Fibroblast of lung (primary cell): ENCODE results near the gene COL8A2. TPM values are rescaled to one million over a fixed set of nuclear protein-coding genes. Genes with fewer than 3 reads are reported as not detected.
"Not testable (repeated sequence)": the region's sequence is repeated elsewhere in the genome, so short reads cannot be mapped to it uniquely, and the experiment has no call there.

Source experiments
- DNase-seq, 2 donors: peaks; one replicate each; pipeline versions ENCODE4 v3.0.0 to v3.0.0-alpha.2; 2010; ENCODE audit warnings: low read depth in 2 of 2
- H2AFZ ChIP-seq: 2 replicates; pipeline ENCODE4 v1.5.1; 2012; ENCODE audit warnings: low read length, control low read depth, inconsistent platforms
- H3K27ac ChIP-seq: 2 replicates; pipeline ENCODE4 v1.5.1; 2011; ENCODE audit warnings: low read length, control low read depth; ENCODE audit not compliant: insufficient read depth
- H3K27me3 ChIP-seq: 2 replicates; pipeline ENCODE4 v1.5.1; 2011; ENCODE audit warnings: mild to moderate bottlenecking, low read length; ENCODE audit not compliant: control insufficient read depth, insufficient read depth
- H3K36me3 ChIP-seq: 2 replicates; pipeline ENCODE4 v1.5.1; 2011; ENCODE audit warnings: low read length; ENCODE audit not compliant: control insufficient read depth, insufficient read depth
- H3K4me1 ChIP-seq: 2 replicates; pipeline ENCODE4 v1.5.1; 2011; ENCODE audit warnings: low read length; ENCODE audit not compliant: control insufficient read depth, insufficient read depth; ENCODE audit errors: extremely low read depth
- H3K4me2 ChIP-seq: 2 replicates; pipeline ENCODE4 v1.5.1; 2011; ENCODE audit warnings: low read length, control low read depth; ENCODE audit not compliant: insufficient read depth; ENCODE audit errors: extremely low read depth
- H3K4me3 ChIP-seq, 4 experiments: fragments of 200-600 bp in 1 of 4; sonication (generic) in 1 of 4; replicated peaks in 1 of 4; 2 replicates each; pipeline ENCODE4 v1.5.1; 2011 to 2016; ENCODE audit warnings: low read length in 4 of 4, low read depth in 3 of 4, mild to moderate bottlenecking in 3 of 4, control low read depth in 2 of 4, inconsistent platforms in 1 of 4, mixed read lengths in 1 of 4; ENCODE audit not compliant: insufficient read depth in 1 of 4; ENCODE audit errors: control extremely low read depth in 1 of 4
- H3K79me2 ChIP-seq: 2 replicates; pipeline ENCODE4 v1.5.1; 2012; ENCODE audit warnings: mild to moderate bottlenecking, low read length, inconsistent platforms; ENCODE audit not compliant: control insufficient read depth, insufficient read depth
- H3K9ac ChIP-seq: 2 replicates; pipeline ENCODE4 v1.5.1; 2011; ENCODE audit warnings: mild to moderate bottlenecking, low read length, control low read depth; ENCODE audit not compliant: insufficient read depth
- H3K9me3 ChIP-seq: 2 replicates; pipeline ENCODE4 v1.5.1; 2012; ENCODE audit warnings: low read depth, low read length; ENCODE audit not compliant: control insufficient read depth, insufficient read depth
- H4K20me1 ChIP-seq: 2 replicates; pipeline ENCODE4 v1.5.1; 2011; ENCODE audit warnings: low read length; ENCODE audit not compliant: control insufficient read depth, insufficient read depth; ENCODE audit errors: extremely low read depth
- EZH2 ChIP-seq: IDR thresholded peaks from 2 replicates; pipeline ENCODE4 v1.5.1; 2012; ENCODE audit warnings: low read length, control low read depth, mild to moderate bottlenecking; ENCODE audit errors: missing control alignments
- polyA plus RNA-seq, 2 donors: library from polyadenylated mRNA; depleted of rRNA in 1 of 2; stranded (reverse) in 1 of 2; unstranded in 1 of 2; fragments of >200 nt; gene quantifications; 2 replicates each; pipeline ENCODE4 v1.2.1, GENCODE V29; 2011 to 2012; ENCODE audit warnings: missing spikeins in 1 of 2
- total RNA-seq: library from RNA; depleted of rRNA; stranded (reverse); fragments of >200 nt; gene quantifications from 2 replicates; pipeline ENCODE4 v1.2.1, GENCODE V29; 2014
- TF ChIP-seq, protein P1 (sequence below), 2 donors: IDR thresholded peaks in 1 of 2; conservative IDR thresholded peaks in 1 of 2; 1 replicate in 1 of 2; 2 replicates in 1 of 2; pipeline ENCODE4 v1.5.1; 2011 to 2012; ENCODE audit warnings: low read length in 2 of 2, control low read depth in 1 of 2, inconsistent platforms in 1 of 2, low read depth in 1 of 2, mild to moderate bottlenecking in 1 of 2

The COL8A2 gene
- total and polyA plus RNA-seq, 2 donors (not counting 1 experiment from before 2014, with no cell fraction given), result 2.9 to 31.0 TPM

DNA sequence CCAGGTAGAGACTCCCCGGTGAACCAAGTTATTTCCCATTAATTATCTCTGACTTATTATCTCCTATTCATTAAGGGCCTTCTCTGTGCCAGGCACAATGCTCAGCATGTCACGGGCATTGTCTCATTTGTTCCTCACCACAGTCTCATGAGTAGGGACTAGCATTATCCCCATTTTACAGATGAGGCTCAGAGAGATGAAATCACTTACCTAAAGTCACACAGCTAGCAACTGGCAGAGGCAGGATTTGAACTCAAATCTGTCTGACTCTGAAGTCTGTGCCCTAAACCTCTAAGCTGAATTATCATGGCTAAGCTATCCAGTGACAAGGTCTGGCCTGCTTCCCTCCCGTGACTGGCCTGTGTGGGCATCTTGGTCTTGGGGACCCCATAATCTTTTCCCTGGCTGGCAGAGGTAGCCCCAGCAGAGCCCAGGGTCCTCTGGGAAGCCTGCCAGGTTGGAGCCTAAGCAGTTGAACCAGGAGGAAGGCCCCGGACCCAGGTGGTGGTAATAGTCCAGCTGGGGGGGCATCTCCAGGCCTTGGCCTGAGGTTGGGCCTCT lies 35.4 kb upstream of the COL8A2 start:
- Histone ChIP-seq H3K27me3 (no peaks in the 10 kb centered on the region), H3K36me3 (peaks cover 14% of the 10 kb centered on the region), H3K4me1 (peaks cover 17% of the 10 kb centered on the region), H3K9ac (peak overlapping the region; percentile 69), H3K4me2 (peak overlapping the region; percentile 94), H3K27ac (peak overlapping the region; percentile 87), H2AFZ (no peak overlapping the region), H3K79me2 (peaks cover 94% of the 10 kb centered on the region), H3K4me3 (peak overlapping the region; percentile 58 to 69 (median 60)), H4K20me1 (peaks cover 2% of the 10 kb centered on the region), H3K9me3 (no peaks in the 10 kb centered on the region)
- DNase-seq, result no peak
- no peak for TF ChIP-seq EZH2
- TF ChIP-seq, protein P1, sequence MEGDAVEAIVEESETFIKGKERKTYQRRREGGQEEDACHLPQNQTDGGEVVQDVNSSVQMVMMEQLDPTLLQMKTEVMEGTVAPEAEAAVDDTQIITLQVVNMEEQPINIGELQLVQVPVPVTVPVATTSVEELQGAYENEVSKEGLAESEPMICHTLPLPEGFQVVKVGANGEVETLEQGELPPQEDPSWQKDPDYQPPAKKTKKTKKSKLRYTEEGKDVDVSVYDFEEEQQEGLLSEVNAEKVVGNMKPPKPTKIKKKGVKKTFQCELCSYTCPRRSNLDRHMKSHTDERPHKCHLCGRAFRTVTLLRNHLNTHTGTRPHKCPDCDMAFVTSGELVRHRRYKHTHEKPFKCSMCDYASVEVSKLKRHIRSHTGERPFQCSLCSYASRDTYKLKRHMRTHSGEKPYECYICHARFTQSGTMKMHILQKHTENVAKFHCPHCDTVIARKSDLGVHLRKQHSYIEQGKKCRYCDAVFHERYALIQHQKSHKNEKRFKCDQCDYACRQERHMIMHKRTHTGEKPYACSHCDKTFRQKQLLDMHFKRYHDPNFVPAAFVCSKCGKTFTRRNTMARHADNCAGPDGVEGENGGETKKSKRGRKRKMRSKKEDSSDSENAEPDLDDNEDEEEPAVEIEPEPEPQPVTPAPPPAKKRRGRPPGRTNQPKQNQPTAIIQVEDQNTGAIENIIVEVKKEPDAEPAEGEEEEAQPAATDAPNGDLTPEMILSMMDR (conservative IDR thresholded peaks at IDR 0.05 in 1 of 2, IDR thresholded peaks at IDR 0.05 in 1 of 2; ENCODE audit: low read depth in 1 of 2, low read length in 2 of 2), result no peak

DNA sequence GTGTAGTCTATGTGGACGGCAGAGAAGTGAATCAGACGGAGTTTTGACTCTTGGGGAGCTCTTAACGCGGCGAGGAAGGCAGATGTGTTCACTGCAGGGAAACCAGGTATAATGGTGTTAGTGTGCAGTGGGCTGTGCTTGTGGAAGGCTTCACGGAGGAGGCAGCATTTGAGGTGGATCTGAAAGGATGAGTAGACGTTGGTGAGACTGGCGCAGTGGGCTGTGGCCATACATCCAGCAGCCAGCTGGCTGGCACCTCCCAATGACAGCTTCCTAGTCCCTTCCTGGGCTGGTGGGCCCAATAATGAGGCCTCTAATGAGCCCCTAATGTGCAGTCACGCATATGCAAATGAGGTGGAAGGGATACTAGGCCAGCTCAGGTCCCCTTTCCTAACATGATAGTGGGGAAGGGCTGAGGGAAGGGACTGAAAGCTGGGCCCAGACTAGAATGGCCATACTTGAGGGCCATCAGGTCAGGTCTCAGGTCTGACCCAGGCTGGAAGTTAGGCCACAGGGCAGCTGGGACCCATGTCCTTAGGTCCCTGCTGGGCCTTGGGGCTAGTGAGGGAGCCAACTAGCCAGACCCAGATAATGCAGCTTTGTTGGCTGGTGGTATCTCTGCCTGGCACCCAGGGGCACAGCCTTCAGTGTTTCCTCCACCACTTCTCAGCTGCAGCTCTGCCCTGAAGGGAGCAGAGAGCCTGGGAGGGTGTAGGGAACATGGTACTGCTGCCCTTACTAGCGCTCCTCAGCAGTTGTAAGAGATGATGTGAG lies 34.8 kb upstream of the COL8A2 start:
- no peaks in the 10 kb centered on the region for H3K9me3 ChIP-seq
- H3K36me3 ChIP-seq, result peaks cover 14% of the 10 kb centered on the region
- no peak overlapping the region for H3K9ac ChIP-seq
- H3K4me3 ChIP-seq, result peak overlapping the region in 2 of 4 experiments; percentile 61 to 69
- peak overlapping the region; percentile 94 for H3K4me2 ChIP-seq
- peak overlapping the region; percentile 87 for H3K27ac ChIP-seq
- H3K79me2 ChIP-seq, result peaks cover 88% of the 10 kb centered on the region
- DNase-seq, result no peak
- H3K4me1 ChIP-seq, result peaks cover 20% of the 10 kb centered on the region
- TF ChIP-seq, protein P1 (conservative IDR thresholded peaks at IDR 0.05 in 1 of 2, IDR thresholded peaks at IDR 0.05 in 1 of 2; ENCODE audit: low read depth in 1 of 2, low read length in 2 of 2), result no peak
- TF ChIP-seq EZH2, result no peak
- H3K27me3 ChIP-seq, result no peaks in the 10 kb centered on the region
- no peak overlapping the region for H2AFZ ChIP-seq
- H4K20me1 ChIP-seq, result peaks cover 2% of the 10 kb centered on the region

DNA sequence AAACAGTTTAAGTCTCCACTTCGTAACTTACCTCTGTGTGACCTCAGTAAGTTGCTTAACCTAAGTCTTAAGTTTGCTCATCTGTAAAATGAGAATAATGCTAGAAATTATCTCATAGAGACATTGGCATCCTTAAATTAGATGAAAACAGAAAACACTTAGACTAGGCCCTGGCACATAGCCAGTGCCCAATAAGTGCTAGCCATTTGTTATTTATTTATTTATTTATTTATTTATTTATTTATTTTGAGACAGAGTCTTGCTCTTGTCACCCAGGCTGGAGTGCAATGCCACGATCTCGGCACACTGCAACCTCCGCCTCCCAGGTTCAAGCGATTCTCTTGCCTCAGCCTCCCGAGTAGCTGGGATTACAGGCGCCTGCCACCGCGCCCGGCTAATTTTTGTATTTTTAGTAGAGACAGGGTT lies 33.8 kb upstream of the COL8A2 start:
- not testable (repeated sequence) for H2AFZ ChIP-seq, H3K9me3 ChIP-seq, DNase-seq, H3K27me3 ChIP-seq, H3K27ac ChIP-seq, H4K20me1 ChIP-seq, H3K9ac ChIP-seq
- H3K79me2 ChIP-seq, result peaks cover 78% of the 10 kb centered on the region
- H3K4me1 ChIP-seq, result peaks cover 20% of the 10 kb centered on the region
- peak overlapping the region; percentile 95 for H3K4me2 ChIP-seq
- peaks cover 14% of the 10 kb centered on the region for H3K36me3 ChIP-seq
- H3K4me3 ChIP-seq, result peak overlapping the region in 2 of 4 experiments; percentile 84 to 88
